ENCODE results near the gene PSMC2. TPM values are rescaled to one million over a fixed set of nuclear protein-coding genes. Genes with fewer than 3 reads are reported as not detected.

Gene PSMC2
- polyA plus RNA-seq, 2 of the 4 experiments (the other 2 are of a cell fraction): 252 to 287 TPM

DNA sequence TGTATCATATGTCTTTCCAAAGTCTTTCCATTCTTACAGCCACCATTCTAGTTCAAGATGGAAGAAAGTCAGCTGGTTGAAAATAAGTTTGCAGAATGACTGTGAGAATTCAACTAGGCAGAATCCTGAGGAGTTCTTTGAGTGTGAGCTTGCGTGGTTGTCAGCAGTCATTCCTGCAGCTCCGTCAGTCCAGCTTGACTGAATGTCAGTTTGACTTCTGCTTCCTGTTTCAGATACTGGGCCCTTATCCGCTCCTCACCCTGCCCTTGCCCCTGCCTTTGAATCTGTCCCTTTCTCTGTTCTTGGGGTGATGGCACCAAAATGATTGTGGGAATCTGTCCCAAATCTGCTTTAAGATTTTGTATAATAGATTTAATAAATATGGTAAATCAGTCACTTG, 70.8 kb downstream of the PSMC2 start (continued):
- no peak for TF ChIP-seq RFX5 (IDR thresholded peaks at IDR 0.05)
- no peak for TF ChIP-seq PHF8 (IDR thresholded peaks at IDR 0.05; ENCODE audit: borderline replicate concordance, low read depth)
- TF ChIP-seq, protein P1, sequence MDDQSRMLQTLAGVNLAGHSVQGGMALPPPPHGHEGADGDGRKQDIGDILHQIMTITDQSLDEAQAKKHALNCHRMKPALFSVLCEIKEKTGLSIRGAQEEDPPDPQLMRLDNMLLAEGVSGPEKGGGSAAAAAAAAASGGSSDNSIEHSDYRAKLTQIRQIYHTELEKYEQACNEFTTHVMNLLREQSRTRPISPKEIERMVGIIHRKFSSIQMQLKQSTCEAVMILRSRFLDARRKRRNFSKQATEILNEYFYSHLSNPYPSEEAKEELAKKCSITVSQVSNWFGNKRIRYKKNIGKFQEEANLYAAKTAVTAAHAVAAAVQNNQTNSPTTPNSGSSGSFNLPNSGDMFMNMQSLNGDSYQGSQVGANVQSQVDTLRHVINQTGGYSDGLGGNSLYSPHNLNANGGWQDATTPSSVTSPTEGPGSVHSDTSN (IDR thresholded peaks at IDR 0.05): no peak
- no peak for TF ChIP-seq JUN (IDR thresholded peaks at IDR 0.05)
- TF ChIP-seq ZSCAN20 (CRISPR knock-in tag; IDR thresholded peaks at IDR 0.05): no peak
- TF ChIP-seq ZFP36 (IDR thresholded peaks at IDR 0.05; ENCODE audit: borderline replicate concordance, partially characterized antibody): no peak
- TF ChIP-seq MAFK (IDR thresholded peaks at IDR 0.05; ENCODE audit: partially characterized antibody): no peak
- TF ChIP-seq BHLHE40 (IDR thresholded peaks at IDR 0.05; ENCODE audit: low read depth, low read length): no peak

Small RNA genes within 50 kb of the gene (small RNA-seq; reads per million reads assigned to genes)
- gene RPS29P16: 0 to 0.16 (median 0) reads per million in 6 experiments

Other genes starting within 250 kb of the PSMC2 start
- gene NAPEPLD, start 198.5 kb upstream of the PSMC2 start, polyA plus RNA-seq (2011; rRNA removed): 12.0 and 12.1 TPM in 2 replicates
- gene NAPEPLD, start 198.5 kb upstream of the PSMC2 start, polyA plus RNA-seq (2017; fragmentation: RNase III; extraction: RNeasy Plus Mini Kit Qiagen cat#74134 plus additional on column Dnase treatment): 8.2 to 10.1 TPM (median 8.2 TPM) in 3 replicates
- 99.3 and 102 TPM in 2 replicates for gene PMPCB, start 50.2 kb upstream of the PSMC2 start, polyA plus RNA-seq (2011; rRNA removed)
- gene PMPCB, start 50.2 kb upstream of the PSMC2 start, polyA plus RNA-seq (2017; fragmentation: RNase III; extraction: RNeasy Plus Mini Kit Qiagen cat#74134 plus additional on column Dnase treatment): 75.8 to 77.2 TPM (median 76.8 TPM) in 3 replicates
- 36.8 and 63.3 TPM in 2 replicates for gene DNAJC2, start 2.9 kb upstream of the PSMC2 start, polyA plus RNA-seq (2011; rRNA removed)
- gene DNAJC2, start 2.9 kb upstream of the PSMC2 start, polyA plus RNA-seq (2017; fragmentation: RNase III; extraction: RNeasy Plus Mini Kit Qiagen cat#74134 plus additional on column Dnase treatment): 46.5 to 55.8 TPM (median 48.8 TPM) in 3 replicates
- not detected in 2 replicates for gene SLC26A5, start 98.6 kb downstream of the PSMC2 start, polyA plus RNA-seq (2011; rRNA removed)
- gene SLC26A5, start 98.6 kb downstream of the PSMC2 start, polyA plus RNA-seq (2017; fragmentation: RNase III; extraction: RNeasy Plus Mini Kit Qiagen cat#74134 plus additional on column Dnase treatment): not detected in 3 replicates

Data from A549 (cell line).